HEK293 (cell line): ENCODE data around the gene APOL4.

ENCODE experiments used
- CTCF ChIA-PET: fragments of 350-600 bp; formaldehyde crosslinking; extraction: SDS; loops from one replicate; lab custom pipeline; 2021; ENCODE audit warnings: antibody characterized with exemption; lab: Yijun Ruan, JAX
- POLR2A ChIA-PET: fragments of 300-600 bp; formaldehyde crosslinking; extraction: SDS; loops from one replicate; lab custom pipeline; 2020; ENCODE audit warnings: antibody characterized with exemption, inconsistent platforms; lab: Yijun Ruan, JAX
- H3K27ac ChIP-seq: fragments of 200-500 bp; sonication (Bioruptor generic); 2 replicates; pipeline ENCODE4 v1.5.1; 2014; ENCODE audit warnings: low read depth, low read length, control low read depth, inconsistent platforms; ENCODE audit errors: extremely low read depth
- H3K36me3 ChIP-seq, 2 experiments: fragments of 200-500 bp in 1 of 2; sonication (Bioruptor generic) in 1 of 2; 1 replicate in 1 of 2; 2 replicates in 1 of 2; pipeline ENCODE4 v1.5.1; 2014 to 2017; ENCODE audit warnings: inconsistent platforms in 2 of 2, low read length in 2 of 2; ENCODE audit not compliant: control insufficient read depth in 2 of 2, insufficient read depth in 1 of 2
- H3K4me1 ChIP-seq: fragments of 200-500 bp; sonication (Bioruptor generic); 2 replicates; pipeline ENCODE4 v1.5.1; 2014; ENCODE audit warnings: mild to moderate bottlenecking, low read length, inconsistent platforms; ENCODE audit not compliant: control insufficient read depth, insufficient read depth
- H3K4me3 ChIP-seq: 2 replicates; pipeline ENCODE4 v1.5.1; 2011; ENCODE audit warnings: low read depth, mild to moderate bottlenecking, control low read depth, low read length, moderate library complexity
- H3K9me3 ChIP-seq: fragments of 200-500 bp; sonication (Bioruptor generic); 2 replicates; pipeline ENCODE4 v1.5.1; 2014; ENCODE audit warnings: low read depth, low read length, inconsistent platforms; ENCODE audit not compliant: control insufficient read depth, insufficient read depth
- HOXA7 ChIP-seq: sonication (generic); formaldehyde crosslinking; IDR thresholded peaks from 2 replicates; pipeline ENCODE4 v1.8.1; 2022; ENCODE audit warnings: missing genetic modification reagents, borderline replicate concordance
- KLF9 ChIP-seq: fragments of 450-650 bp; formaldehyde crosslinking; IDR thresholded peaks from 2 replicates; pipeline ENCODE4 v1.5.1; 2016; ENCODE audit warnings: missing biosample characterization, missing genetic modification characterization, low read depth
- WT1 ChIP-seq: fragments of 450-650 bp; formaldehyde crosslinking; IDR thresholded peaks from 2 replicates; pipeline ENCODE4 v1.5.1; 2016; ENCODE audit warnings: missing biosample characterization, missing genetic modification characterization
- ZFHX2 ChIP-seq: fragments of 450-650 bp; formaldehyde crosslinking; conservative IDR thresholded peaks from 2 replicates; pipeline ENCODE4 v1.5.1; 2016; ENCODE audit warnings: missing biosample characterization, missing genetic modification characterization
- ZNF112 ChIP-seq: fragments of 450-650 bp; formaldehyde crosslinking; IDR thresholded peaks from 2 replicates; pipeline ENCODE4 v1.5.0; 2017; ENCODE audit warnings: missing biosample characterization, missing genetic modification characterization
- ZNF146 ChIP-seq: fragments of 450-650 bp; formaldehyde crosslinking; IDR thresholded peaks from 2 replicates; pipeline ENCODE4 v1.5.1; 2016; ENCODE audit warnings: missing biosample characterization, missing genetic modification characterization
- ZNF2 ChIP-seq: fragments of 450-650 bp; formaldehyde crosslinking; IDR thresholded peaks from 2 replicates; pipeline ENCODE4 v1.5.1; 2016; ENCODE audit warnings: missing biosample characterization, missing genetic modification characterization
- ZNF48 ChIP-seq: fragments of 450-650 bp; formaldehyde crosslinking; IDR thresholded peaks from 2 replicates; pipeline ENCODE4 v1.5.1; 2016; ENCODE audit warnings: missing biosample characterization, missing genetic modification characterization
- ZNF501 ChIP-seq: fragments of 450-650 bp; formaldehyde crosslinking; IDR thresholded peaks from 2 replicates; pipeline ENCODE4 v1.5.1; 2016; ENCODE audit warnings: missing biosample characterization, missing genetic modification characterization
- ZNF530 ChIP-seq: fragments of 450-650 bp; formaldehyde crosslinking; IDR thresholded peaks from 2 replicates; pipeline ENCODE4 v1.5.1; 2016; ENCODE audit warnings: low read depth, missing biosample characterization, missing genetic modification characterization
- ZNF558 ChIP-seq: fragments of 450-650 bp; formaldehyde crosslinking; IDR thresholded peaks from 2 replicates; pipeline ENCODE4 v1.5.1; 2016; ENCODE audit warnings: missing biosample characterization, missing genetic modification characterization
- ZNF658 ChIP-seq: fragments of 450-650 bp; formaldehyde crosslinking; IDR thresholded peaks from 2 replicates; pipeline ENCODE4; 2016; ENCODE audit warnings: missing biosample characterization, missing genetic modification characterization
- ZNF837 ChIP-seq: fragments of 450-650 bp; formaldehyde crosslinking; IDR thresholded peaks from 2 replicates; pipeline ENCODE4 v1.5.1; 2016; ENCODE audit warnings: missing biosample characterization, missing genetic modification characterization
- TF ChIP-seq, protein P1 (sequence below): fragments of 450-650 bp; formaldehyde crosslinking; IDR thresholded peaks from 2 replicates; pipeline ENCODE4 v1.5.1; 2016; ENCODE audit warnings: missing biosample characterization, missing genetic modification characterization
- TF ChIP-seq, protein P2 (sequence below): fragments of 450-650 bp; formaldehyde crosslinking; IDR thresholded peaks from 2 replicates; pipeline ENCODE4 v1.5.1; 2016; ENCODE audit warnings: missing biosample characterization, missing genetic modification characterization
- TF ChIP-seq, protein P3 (sequence below): fragments of 450-650 bp; formaldehyde crosslinking; IDR thresholded peaks from 2 replicates; pipeline ENCODE4 v1.5.1; 2016; ENCODE audit warnings: missing biosample characterization, missing genetic modification characterization
- TF ChIP-seq, protein P4 (sequence below): fragments of 450-650 bp; formaldehyde crosslinking; IDR thresholded peaks from 2 replicates; pipeline ENCODE4 v1.5.1; 2016; ENCODE audit warnings: missing biosample characterization, missing genetic modification characterization
- TF ChIP-seq, protein P5 (sequence below): fragments of 450-650 bp; formaldehyde crosslinking; IDR thresholded peaks from 2 replicates; pipeline ENCODE4 v1.5.1; 2016; ENCODE audit warnings: missing biosample characterization, missing genetic modification characterization

APOL4 gene

GRCh38 chr22:36198536-36198935, 3.1 kb downstream of the APOL4 start:
- H3K27ac ChIP-seq: no peak overlapping the region
- POLR2A ChIA-PET: interaction anchor here (1.2 kb wide), 1 partner anchor 41 kb away, joined by 3 read pairs; the partner anchor contains the start of gene APOL2
- no peak for TF ChIP-seq ZNF48
- TF ChIP-seq, protein P1, sequence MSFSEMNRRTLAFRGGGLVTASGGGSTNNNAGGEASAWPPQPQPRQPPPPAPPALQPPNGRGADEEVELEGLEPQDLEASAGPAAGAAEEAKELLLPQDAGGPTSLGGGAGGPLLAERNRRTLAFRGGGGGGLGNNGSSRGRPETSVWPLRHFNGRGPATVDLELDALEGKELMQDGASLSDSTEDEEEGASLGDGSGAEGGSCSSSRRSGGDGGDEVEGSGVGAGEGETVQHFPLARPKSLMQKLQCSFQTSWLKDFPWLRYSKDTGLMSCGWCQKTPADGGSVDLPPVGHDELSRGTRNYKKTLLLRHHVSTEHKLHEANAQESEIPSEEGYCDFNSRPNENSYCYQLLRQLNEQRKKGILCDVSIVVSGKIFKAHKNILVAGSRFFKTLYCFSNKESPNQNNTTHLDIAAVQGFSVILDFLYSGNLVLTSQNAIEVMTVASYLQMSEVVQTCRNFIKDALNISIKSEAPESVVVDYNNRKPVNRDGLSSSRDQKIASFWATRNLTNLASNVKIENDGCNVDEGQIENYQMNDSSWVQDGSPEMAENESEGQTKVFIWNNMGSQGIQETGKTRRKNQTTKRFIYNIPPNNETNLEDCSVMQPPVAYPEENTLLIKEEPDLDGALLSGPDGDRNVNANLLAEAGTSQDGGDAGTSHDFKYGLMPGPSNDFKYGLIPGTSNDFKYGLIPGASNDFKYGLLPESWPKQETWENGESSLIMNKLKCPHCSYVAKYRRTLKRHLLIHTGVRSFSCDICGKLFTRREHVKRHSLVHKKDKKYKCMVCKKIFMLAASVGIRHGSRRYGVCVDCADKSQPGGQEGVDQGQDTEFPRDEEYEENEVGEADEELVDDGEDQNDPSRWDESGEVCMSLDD: no peak
- no peak for TF ChIP-seq ZNF658 (tag by site-specific recombination)
- TF ChIP-seq, protein P2, sequence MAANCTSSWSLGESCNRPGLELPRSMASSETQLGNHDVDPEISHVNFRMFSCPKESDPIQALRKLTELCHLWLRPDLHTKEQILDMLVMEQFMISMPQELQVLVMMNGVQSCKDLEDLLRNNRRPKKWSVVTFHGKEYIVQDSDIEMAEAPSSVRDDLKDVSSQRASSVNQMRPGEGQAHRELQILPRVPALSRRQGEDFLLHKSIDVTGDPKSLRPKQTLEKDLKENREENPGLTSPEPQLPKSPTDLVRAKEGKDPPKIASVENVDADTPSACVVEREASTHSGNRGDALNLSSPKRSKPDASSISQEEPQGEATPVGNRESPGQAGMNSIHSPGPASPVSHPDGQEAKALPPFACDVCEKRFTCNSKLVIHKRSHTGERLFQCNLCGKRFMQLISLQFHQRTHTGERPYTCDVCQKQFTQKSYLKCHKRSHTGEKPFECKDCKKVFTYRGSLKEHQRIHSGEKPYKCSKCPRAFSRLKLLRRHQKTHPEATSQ (tag by site-specific recombination): no peak
- TF ChIP-seq, protein P3, sequence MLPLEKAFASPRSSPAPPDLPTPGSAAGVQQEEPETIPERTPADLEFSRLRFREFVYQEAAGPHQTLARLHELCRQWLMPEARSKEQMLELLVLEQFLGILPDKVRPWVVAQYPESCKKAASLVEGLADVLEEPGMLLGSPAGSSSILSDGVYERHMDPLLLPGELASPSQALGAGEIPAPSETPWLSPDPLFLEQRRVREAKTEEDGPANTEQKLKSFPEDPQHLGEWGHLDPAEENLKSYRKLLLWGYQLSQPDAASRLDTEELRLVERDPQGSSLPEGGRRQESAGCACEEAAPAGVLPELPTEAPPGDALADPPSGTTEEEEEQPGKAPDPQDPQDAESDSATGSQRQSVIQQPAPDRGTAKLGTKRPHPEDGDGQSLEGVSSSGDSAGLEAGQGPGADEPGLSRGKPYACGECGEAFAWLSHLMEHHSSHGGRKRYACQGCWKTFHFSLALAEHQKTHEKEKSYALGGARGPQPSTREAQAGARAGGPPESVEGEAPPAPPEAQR (tag by site-specific recombination): no peak
- no peak for TF ChIP-seq ZFHX2
- TF ChIP-seq ZNF146 (tag by site-specific recombination): no peak
- no peak for TF ChIP-seq ZNF112
- TF ChIP-seq HOXA7 (CRISPR knock-in tag): no peak
- no peak for TF ChIP-seq WT1 (tag by site-specific recombination)
- no peak for TF ChIP-seq KLF9 (tag by site-specific recombination)
- TF ChIP-seq ZNF837 (tag by site-specific recombination): no peak
- no peak for TF ChIP-seq ZNF558 (tag by site-specific recombination)
- TF ChIP-seq, protein P4, sequence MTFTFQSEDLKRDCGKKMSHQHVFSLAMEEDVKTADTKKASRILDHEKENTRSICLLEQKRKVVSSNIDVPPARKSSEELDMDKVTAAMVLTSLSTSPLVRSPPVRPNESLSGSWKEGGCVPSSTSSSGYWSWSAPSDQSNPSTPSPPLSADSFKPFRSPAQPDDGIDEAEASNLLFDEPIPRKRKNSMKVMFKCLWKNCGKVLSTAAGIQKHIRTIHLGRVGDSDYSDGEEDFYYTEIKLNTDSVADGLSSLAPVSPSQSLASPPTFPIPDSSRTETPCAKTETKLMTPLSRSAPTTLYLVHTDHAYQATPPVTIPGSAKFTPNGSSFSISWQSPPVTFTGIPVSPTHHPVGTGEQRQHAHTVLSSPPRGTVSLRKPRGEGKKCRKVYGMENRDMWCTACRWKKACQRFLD: no peak
- TF ChIP-seq, protein P5, sequence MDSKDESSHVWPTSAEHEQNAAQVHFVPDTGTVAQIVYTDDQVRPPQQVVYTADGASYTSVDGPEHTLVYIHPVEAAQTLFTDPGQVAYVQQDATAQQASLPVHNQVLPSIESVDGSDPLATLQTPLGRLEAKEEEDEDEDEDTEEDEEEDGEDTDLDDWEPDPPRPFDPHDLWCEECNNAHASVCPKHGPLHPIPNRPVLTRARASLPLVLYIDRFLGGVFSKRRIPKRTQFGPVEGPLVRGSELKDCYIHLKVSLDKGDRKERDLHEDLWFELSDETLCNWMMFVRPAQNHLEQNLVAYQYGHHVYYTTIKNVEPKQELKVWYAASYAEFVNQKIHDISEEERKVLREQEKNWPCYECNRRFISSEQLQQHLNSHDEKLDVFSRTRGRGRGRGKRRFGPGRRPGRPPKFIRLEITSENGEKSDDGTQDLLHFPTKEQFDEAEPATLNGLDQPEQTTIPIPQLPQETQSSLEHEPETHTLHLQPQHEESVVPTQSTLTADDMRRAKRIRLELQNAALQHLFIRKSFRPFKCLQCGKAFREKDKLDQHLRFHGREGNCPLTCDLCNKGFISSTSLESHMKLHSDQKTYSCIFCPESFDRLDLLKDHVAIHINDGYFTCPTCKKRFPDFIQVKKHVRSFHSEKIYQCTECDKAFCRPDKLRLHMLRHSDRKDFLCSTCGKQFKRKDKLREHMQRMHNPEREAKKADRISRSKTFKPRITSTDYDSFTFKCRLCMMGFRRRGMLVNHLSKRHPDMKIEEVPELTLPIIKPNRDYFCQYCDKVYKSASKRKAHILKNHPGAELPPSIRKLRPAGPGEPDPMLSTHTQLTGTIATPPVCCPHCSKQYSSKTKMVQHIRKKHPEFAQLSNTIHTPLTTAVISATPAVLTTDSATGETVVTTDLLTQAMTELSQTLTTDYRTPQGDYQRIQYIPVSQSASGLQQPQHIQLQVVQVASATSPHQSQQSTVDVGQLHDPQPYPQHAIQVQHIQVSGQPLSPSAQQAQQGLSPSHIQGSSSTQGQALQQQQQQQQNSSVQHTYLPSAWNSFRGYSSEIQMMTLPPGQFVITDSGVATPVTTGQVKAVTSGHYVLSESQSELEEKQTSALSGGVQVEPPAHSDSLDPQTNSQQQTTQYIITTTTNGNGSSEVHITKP: no peak
- no peak for TF ChIP-seq ZNF2 (tag by site-specific recombination)
- no peak for TF ChIP-seq ZNF530 (tag by site-specific recombination)
- no peak for TF ChIP-seq ZNF501 (tag by site-specific recombination)
- H3K4me1 ChIP-seq: no peaks in the 10 kb centered on the region
- no peak overlapping the region for H3K4me3 ChIP-seq
- CTCF ChIA-PET: interaction anchor here (0.6 to 1.2 kb wide), 4 partner anchors 76 to 1030 kb away, joined by 3 to 7 read pairs (median 4); no protein-coding TSS in a partner anchor
- no peaks in the 10 kb centered on the region for H3K36me3 ChIP-seq
- H3K9me3 ChIP-seq: no peaks in the 10 kb centered on the region
